HG02973 (cell line): ENCODE measurements around the gene ERICH6B.

Experiments used
- ATAC-seq: cut with Tn5 transposase; IDR thresholded peaks from one replicate; pipeline ENCODE4 v1.9.1; 2021; ENCODE audit warnings: moderate library complexity; ENCODE audit not compliant: unreplicated experiment

Gene ERICH6B

GRCh38 chr13:45602183-45603170 is 13.1 kb downstream of the ERICH6B start:
- no peak for ATAC-seq

- ATAC-seq = no peak
Measured at GRCh38 chr13:45601680-45602079, 13.9 kb downstream of the ERICH6B start.

GRCh38 chr13:45598597-45598996 is 16.9 kb downstream of the ERICH6B start:
- ATAC-seq = no peak

GRCh38 chr13:45596800-45597475 is 18.6 kb downstream of the ERICH6B start:
- no peak for ATAC-seq

- no peak for ATAC-seq
Measured at GRCh38 chr13:45595965-45596364, 19.6 kb downstream of the ERICH6B start.

GRCh38 chr13:45594764-45595163 is 20.8 kb downstream of the ERICH6B start:
- no peak for ATAC-seq

GRCh38 chr13:45594227-45594626 is 21.3 kb downstream of the ERICH6B start:
- no peak for ATAC-seq

- ATAC-seq = no peak
Measured at GRCh38 chr13:45592758-45593157, 22.8 kb downstream of the ERICH6B start.

- ATAC-seq = no peak
Measured at GRCh38 chr13:45590066-45590465, 25.5 kb downstream of the ERICH6B start.

- no peak for ATAC-seq
Measured at GRCh38 chr13:45587897-45588296, 27.6 kb downstream of the ERICH6B start.

- ATAC-seq = no peak
Measured at GRCh38 chr13:45584816-45585215, 30.7 kb downstream of the ERICH6B start.

GRCh38 chr13:45582408-45583076 is 33.0 kb downstream of the ERICH6B start:
- no peak for ATAC-seq

GRCh38 chr13:45576466-45576865 is 39.1 kb downstream of the ERICH6B start:
- no peak for ATAC-seq

- ATAC-seq = no peak
Measured at GRCh38 chr13:45575830-45576180, 39.7 kb downstream of the ERICH6B start.

GRCh38 chr13:45575146-45575829 is 40.3 kb downstream of the ERICH6B start:
- no peak for ATAC-seq

GRCh38 chr13:45565331-45565730 is 50.2 kb downstream of the ERICH6B start:
- no peak for ATAC-seq

- no peak for ATAC-seq
Measured at GRCh38 chr13:45564133-45564776, 51.3 kb downstream of the ERICH6B start.

GRCh38 chr13:45554604-45555109 is 60.9 kb downstream of the ERICH6B start:
- ATAC-seq = no peak

GRCh38 chr13:45548281-45548680 is 67.3 kb downstream of the ERICH6B start:
- no peak for ATAC-seq

GRCh38 chr13:45546410-45546765 is 69.2 kb downstream of the ERICH6B start:
- no peak for ATAC-seq
